H9 (cell line): ENCODE measurements around the gene CRYM. TPM values are rescaled to one million over a fixed set of nuclear protein-coding genes. Genes with fewer than 3 reads are reported as not detected.

Source experiments
- DNase-seq: peaks from one replicate; pipeline ENCODE4 v3.0.0-alpha.2; 2017
- H2AFZ ChIP-seq: one replicate; pipeline ENCODE4 v1.6.1; 2013; ENCODE audit warnings: mild to moderate bottlenecking, low read length, control low read depth, moderate library complexity
- H2AK5ac ChIP-seq: 2 replicates; pipeline ENCODE4 v1.6.1; 2013; ENCODE audit warnings: low read length, control low read depth, mixed read lengths; ENCODE audit not compliant: insufficient read length
- H2BK120ac ChIP-seq: one replicate; pipeline ENCODE4 v1.6.1; 2013; ENCODE audit warnings: low read depth, mild to moderate bottlenecking, low read length, control low read depth, inconsistent platforms; ENCODE audit not compliant: poor library complexity, severe bottlenecking
- H2BK12ac ChIP-seq: 2 replicates; pipeline ENCODE4 v1.6.1; 2013; ENCODE audit warnings: low read length, control low read depth, mixed read lengths, low read depth; ENCODE audit not compliant: insufficient read length
- H2BK15ac ChIP-seq: 2 replicates; pipeline ENCODE4 v1.6.1; 2013; ENCODE audit warnings: low read depth, low read length, control low read depth
- H2BK20ac ChIP-seq: one replicate; pipeline ENCODE4 v1.6.1; 2013; ENCODE audit warnings: low read depth, mild to moderate bottlenecking, low read length, control low read depth, inconsistent platforms; ENCODE audit not compliant: poor library complexity, severe bottlenecking
- H2BK5ac ChIP-seq: 2 replicates; pipeline ENCODE4 v1.6.1; 2013; ENCODE audit warnings: low read length, control low read depth, mixed read lengths; ENCODE audit not compliant: insufficient read length
- H3K14ac ChIP-seq: 2 replicates; pipeline ENCODE4 v1.6.1; 2013; ENCODE audit warnings: low read length, control low read depth; ENCODE audit not compliant: insufficient read depth
- H3K18ac ChIP-seq: 2 replicates; pipeline ENCODE4 v1.6.1; 2013; ENCODE audit warnings: low read depth, mild to moderate bottlenecking, mixed read lengths, low read length, control low read depth; ENCODE audit not compliant: insufficient read length
- H3K23ac ChIP-seq: 2 replicates; pipeline ENCODE4 v1.6.1; 2013; ENCODE audit warnings: low read length, control low read depth, mixed read lengths, low read depth; ENCODE audit not compliant: insufficient read length
- H3K23me2 ChIP-seq: 2 replicates; pipeline ENCODE4 v1.6.1; 2013; ENCODE audit warnings: low read depth, mild to moderate bottlenecking, mixed read lengths, low read length, control low read depth; ENCODE audit not compliant: insufficient read length, poor library complexity, severe bottlenecking
- H3K27ac ChIP-seq: 2 replicates; pipeline ENCODE4 v1.5.1; 2013; ENCODE audit warnings: low read length, control low read depth, mixed read lengths, low read depth; ENCODE audit not compliant: insufficient read length
- H3K27me3 ChIP-seq: 2 replicates; pipeline ENCODE4 v1.6.1; 2013; ENCODE audit warnings: low read length, control low read depth, inconsistent platforms; ENCODE audit not compliant: insufficient read depth
- H3K4ac ChIP-seq: 2 replicates; pipeline ENCODE4 v1.6.1; 2013; ENCODE audit warnings: low read depth, mild to moderate bottlenecking, control low read depth, inconsistent platforms, low read length, moderate library complexity
- H3K4me1 ChIP-seq: 2 replicates; pipeline ENCODE4 v1.6.1; 2013; ENCODE audit warnings: low read length, control low read depth, inconsistent platforms; ENCODE audit not compliant: insufficient read depth
- H3K4me2 ChIP-seq: 2 replicates; pipeline ENCODE4 v1.6.1; 2013; ENCODE audit warnings: low read length, control low read depth, mixed read lengths; ENCODE audit not compliant: insufficient read length, insufficient read depth
- H3K56ac ChIP-seq: 2 replicates; pipeline ENCODE4 v1.6.1; 2013; ENCODE audit warnings: low read depth, mild to moderate bottlenecking, mixed read lengths, low read length, control low read depth; ENCODE audit not compliant: insufficient read length
- H3K79me1 ChIP-seq: 2 replicates; pipeline ENCODE4 v1.6.1; 2013; ENCODE audit warnings: low read depth, mild to moderate bottlenecking, moderate library complexity, low read length, control low read depth, inconsistent platforms; ENCODE audit not compliant: insufficient read depth, poor library complexity, severe bottlenecking
- H3K79me2 ChIP-seq: 2 replicates; pipeline ENCODE4 v1.6.1; 2013; ENCODE audit warnings: low read length, control low read depth, inconsistent platforms; ENCODE audit not compliant: insufficient read depth
- H3K9ac ChIP-seq: 2 replicates; pipeline ENCODE4 v1.6.1; 2013; ENCODE audit warnings: low read length, control low read depth, mixed read lengths; ENCODE audit not compliant: insufficient read length; ENCODE audit errors: extremely low read depth
- H3K9me3 ChIP-seq: one replicate; pipeline ENCODE4 v1.6.1; 2013; ENCODE audit warnings: low read depth, low read length, inconsistent platforms; ENCODE audit not compliant: control insufficient read depth
- H3T11ph ChIP-seq: one replicate; pipeline ENCODE4 v1.6.1; 2013; ENCODE audit warnings: mild to moderate bottlenecking, low read length, control low read depth, inconsistent platforms
- H4K20me1 ChIP-seq: one replicate; pipeline ENCODE4 v1.6.1; 2013; ENCODE audit not compliant: control insufficient read depth, insufficient read length, insufficient read depth
- H4K5ac ChIP-seq: 2 replicates; pipeline ENCODE4 v1.6.1; 2013; ENCODE audit warnings: low read depth, mild to moderate bottlenecking, mixed read lengths, low read length, control low read depth; ENCODE audit not compliant: insufficient read length
- H4K8ac ChIP-seq: replicated peaks from 2 replicates; pipeline ENCODE4 v1.6.1; 2013; ENCODE audit warnings: low read length, control low read depth, mixed read lengths, low read depth; ENCODE audit not compliant: insufficient read length
- H4K91ac ChIP-seq: 2 replicates; pipeline ENCODE4 v1.6.1; 2013; ENCODE audit warnings: low read depth, mild to moderate bottlenecking, moderate library complexity, mixed read lengths, low read length, control low read depth; ENCODE audit not compliant: insufficient read length
- H3K27ac Mint-ChIP-seq, 3 experiments: 2 replicates in 2 of 3; 3 replicates in 1 of 3; pipeline ENCODE4 v1.8.0; 2020 to 2021; ENCODE audit warnings: mixed read lengths in 3 of 3, mild to moderate bottlenecking in 1 of 3, moderate library complexity in 1 of 3
- H3K27me3 Mint-ChIP-seq: 2 replicates; pipeline ENCODE4 v1.8.0; 2021; ENCODE audit warnings: low read depth, mild to moderate bottlenecking, moderate library complexity, mixed read lengths
- H3K36me3 Mint-ChIP-seq, 3 experiments: 2 replicates in 2 of 3; 3 replicates in 1 of 3; pipeline ENCODE4 v1.8.0; 2020 to 2021; ENCODE audit warnings: low read depth in 3 of 3, mixed read lengths in 3 of 3; ENCODE audit not compliant: insufficient read depth in 1 of 3
- H3K4me1 Mint-ChIP-seq, 2 experiments: 2 replicates each; pipeline ENCODE4 v1.8.0; 2020; ENCODE audit warnings: mixed read lengths in 2 of 2
- H3K4me3 Mint-ChIP-seq, 2 experiments: 2 replicates in 1 of 2; 3 replicates in 1 of 2; pipeline ENCODE4 v1.8.0; 2020 to 2021; ENCODE audit warnings: mild to moderate bottlenecking in 2 of 2, mixed read lengths in 2 of 2, moderate library complexity in 1 of 2
- H3K9me3 Mint-ChIP-seq, 2 experiments: 2 replicates in 1 of 2; 3 replicates in 1 of 2; pipeline ENCODE4 v1.8.0; 2020; ENCODE audit warnings: mild to moderate bottlenecking in 2 of 2, mixed read lengths in 2 of 2, moderate library complexity in 1 of 2
- CTCF ChIP-seq: fragments of 200-600 bp; sonication (generic); conservative IDR thresholded peaks from 3 replicates; pipeline ENCODE4 v1.8.0; 2021; ENCODE audit warnings: antibody characterized with exemption, mild to moderate bottlenecking
- WGBS: extraction: QIAGEN DNeasy Blood & Tissue Kit; methylation state at CpG from one replicate; pipeline ENCODE4 v1.1.7; 2013; ENCODE audit warnings: missing lambda C conversion rate, low lambda C conversion rate, mixed read lengths; ENCODE audit not compliant: insufficient read length; ENCODE audit errors: extremely low coverage; 5-methylcytosine and 5-hydroxymethylcytosine counted together
- total RNA-seq: library from RNA; stranded (reverse); gene quantifications from 2 replicates; pipeline ENCODE4 v1.2.1, GENCODE V29; 2021

CRYM gene
- total RNA-seq, 1 experiment from 2014 or later: 17.8 TPM

DNA sequence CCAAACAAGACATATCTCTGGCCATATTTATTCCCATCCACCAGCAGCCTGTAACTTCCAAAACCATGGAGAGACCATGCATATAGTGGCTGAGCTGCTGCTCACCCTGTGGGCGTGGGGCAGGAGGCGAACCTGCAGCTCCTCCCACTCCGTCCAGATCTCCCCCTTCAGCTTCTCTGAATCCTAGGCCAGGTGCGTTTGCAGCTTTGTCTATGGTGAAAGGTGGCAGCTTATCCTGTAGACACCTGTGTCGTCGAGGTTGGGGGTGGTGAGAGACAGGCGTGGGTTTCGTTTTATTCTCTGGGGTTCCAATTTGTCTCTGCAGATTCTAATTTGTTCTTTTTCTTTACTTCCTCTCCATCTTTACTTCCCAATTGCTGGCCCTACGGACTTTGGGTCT, 54.3 kb downstream of the CRYM start:
- H2BK12ac ChIP-seq: no peak overlapping the region
- Mint-ChIP-seq H3K27me3 (peaks cover 14% of the 10 kb centered on the region), H3K4me3 (peak overlapping the region in 1 of 2 experiments; percentile 52; a peak in 1 of 5 replicates), H3K36me3 (peaks cover 3 to 5% (median 5%) of the 10 kb centered on the region in 3 experiments; a peak in 5 of 7 replicates), H3K4me1 (peaks cover 40 to 47% of the 10 kb centered on the region in 2 experiments), H3K9me3 (peaks cover 8 to 10% of the 10 kb centered on the region in 2 experiments), H3K27ac (peak overlapping the region in 1 of 3 experiments; percentile 76; a peak in 1 of 7 replicates)
- H3K79me2 ChIP-seq: no peaks in the 10 kb centered on the region
- H3K14ac ChIP-seq: no peak overlapping the region
- DNase-seq: peak; percentile 31
- H4K20me1 ChIP-seq: no peaks in the 10 kb centered on the region
- H4K8ac ChIP-seq: no peak overlapping the region
- H3K4ac ChIP-seq: no peak overlapping the region
- no CpG with 5 or more reads among the region's 9 CpGs for WGBS
- H3K23me2 ChIP-seq: no peaks in the 10 kb centered on the region
- H2BK120ac ChIP-seq: no peak overlapping the region
- H2BK5ac ChIP-seq: no peak overlapping the region
- no peak overlapping the region for H3K56ac ChIP-seq
- no peaks in the 10 kb centered on the region; the same call in 1 of the 2 replicates for H3K27me3 ChIP-seq
- no peaks in the 10 kb centered on the region for H3K79me1 ChIP-seq
- no peak overlapping the region for H2AK5ac ChIP-seq
- H2AFZ ChIP-seq: no peak overlapping the region
- no peak for TF ChIP-seq CTCF
- H3K18ac ChIP-seq: no peak overlapping the region
- H3K23ac ChIP-seq: no peak overlapping the region
- no peak overlapping the region for H4K5ac ChIP-seq
- H2BK15ac ChIP-seq: no peak overlapping the region
- H3K4me2 ChIP-seq: no peak overlapping the region
- H3K4me1 ChIP-seq: peaks cover 10% of the 10 kb centered on the region
- H2BK20ac ChIP-seq: no peak overlapping the region
- no peak overlapping the region for H3K27ac ChIP-seq
- H3K9ac ChIP-seq: no peak overlapping the region
- no peaks in the 10 kb centered on the region for H3K9me3 ChIP-seq
- H4K91ac ChIP-seq: no peak overlapping the region
- no peak overlapping the region for H3T11ph ChIP-seq
